Naive B cell (primary cell): ENCODE data around the gene SHMT2. TPM values are rescaled to one million over a fixed set of nuclear protein-coding genes. Genes with fewer than 3 reads are reported as not detected.
A peak's percentile ranks its signal among the peaks of the same experiment; 100 is the strongest.

Experiments
- ATAC-seq, 2 donors: fragments of 150-1000 bp; cut with Tn5 transposase; 2 replicates each; pipeline ENCODE4 v1.10.0; 2021; ENCODE audit warnings: low read depth in 2 of 2, mild to moderate bottlenecking in 2 of 2, moderate library complexity in 2 of 2
- DNase-seq: peaks from one replicate; pipeline ENCODE4 v3.0.0; 2022
- H3K27ac Mint-ChIP-seq, 6 donors: one replicate each; pipeline ENCODE4 v1.8.0; 2020 to 2022; ENCODE audit warnings: mild to moderate bottlenecking in 6 of 6, mixed read lengths in 6 of 6, moderate library complexity in 5 of 6, inconsistent platforms in 2 of 6
- H3K27me3 Mint-ChIP-seq, 3 donors: one replicate each; pipeline ENCODE4 v1.8.0; 2021 to 2022; ENCODE audit warnings: mixed read lengths in 3 of 3, mild to moderate bottlenecking in 1 of 3
- H3K36me3 Mint-ChIP-seq, 2 donors: one replicate each; pipeline ENCODE4 v1.8.0; 2020 to 2022; ENCODE audit warnings: mixed read lengths in 2 of 2, inconsistent platforms in 1 of 2, mild to moderate bottlenecking in 1 of 2
- H3K4me1 Mint-ChIP-seq, 3 donors: one replicate each; pipeline ENCODE4 v1.8.0; 2020 to 2022; ENCODE audit warnings: mixed read lengths in 3 of 3, inconsistent platforms in 1 of 3, mild to moderate bottlenecking in 1 of 3, moderate library complexity in 1 of 3
- H3K4me3 Mint-ChIP-seq, 8 donors: one replicate each; pipeline ENCODE4 v1.8.0; 2020 to 2022; ENCODE audit warnings: mild to moderate bottlenecking in 8 of 8, mixed read lengths in 8 of 8, moderate library complexity in 8 of 8, inconsistent platforms in 2 of 8
- H3K9me3 Mint-ChIP-seq, 7 donors: one replicate each; pipeline ENCODE4 v1.8.0; 2020 to 2022; ENCODE audit warnings: mixed read lengths in 7 of 7, mild to moderate bottlenecking in 5 of 7, inconsistent platforms in 2 of 7, moderate library complexity in 1 of 7
- polyA plus RNA-seq, 6 donors: library from polyadenylated mRNA; unstranded; fragments of 300-500 nt; fragmentation: Illumina TruSeq; gene quantifications; one replicate each; pipeline ENCODE4 v1.2.3, GENCODE V29; 2021; ENCODE audit warnings: low read depth in 6 of 6

The SHMT2 gene
- polyA plus RNA-seq, 6 donors from 2014 or later, result 160 to 183 (median 173) TPM

DNA sequence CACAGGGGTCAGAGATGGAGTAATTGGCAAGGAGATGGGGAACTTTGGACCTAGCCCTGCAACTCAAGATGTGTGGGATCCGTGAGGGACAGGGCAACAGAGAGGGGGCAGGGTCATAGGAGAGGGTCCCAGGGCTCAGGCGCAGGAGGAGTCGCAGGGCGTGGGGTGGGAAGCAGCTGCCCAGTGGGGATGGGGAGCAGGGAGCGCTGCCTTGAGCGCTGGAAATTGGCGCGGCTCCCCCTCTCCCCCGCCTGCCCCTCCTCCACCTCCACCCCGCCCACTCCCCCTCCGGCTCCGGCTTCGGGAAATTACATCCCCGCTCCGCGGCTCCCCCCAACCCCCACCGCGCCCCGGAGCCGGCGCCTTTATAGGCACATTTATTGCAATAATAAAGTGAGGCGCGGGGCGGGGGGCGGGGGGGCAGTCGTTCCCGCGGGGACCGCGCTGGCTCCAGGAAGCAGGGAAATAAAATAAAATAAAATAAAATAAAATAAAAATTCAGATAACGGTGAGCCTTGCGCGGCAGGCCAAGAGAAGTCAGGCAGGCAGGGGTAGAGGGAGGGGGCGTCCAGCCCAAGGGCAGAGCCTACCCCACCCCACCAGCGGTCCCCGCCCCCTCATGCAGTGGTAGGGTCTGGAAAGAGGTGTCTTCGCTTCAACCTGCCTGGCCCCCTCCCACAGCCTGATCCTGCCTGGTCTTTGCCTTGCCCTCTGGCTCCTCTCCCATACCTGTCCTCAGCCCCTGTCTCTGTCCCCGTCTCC lies 9.3 kb upstream of the SHMT2 start:
- Mint-ChIP-seq H3K27me3 (peaks cover 45 to 83% (median 77%) of the 10 kb centered on the region in 3 donors), H3K4me1 (peaks cover 66 to 88% (median 71%) of the 10 kb centered on the region in 3 donors), H3K9me3 (peaks cover 0 to under 1% (median 0%) of the 10 kb centered on the region in 7 donors), H3K36me3 (peaks cover 0 to 17% of the 10 kb centered on the region in 2 donors), H3K27ac (peak overlapping the region in 1 of 6 donors; percentile 19), H3K4me3 (peak overlapping the region in 6 of 8 donors; percentile 25 to 69 (median 40))
- ATAC-seq, result no peak
- DNase-seq, result no peak

DNA sequence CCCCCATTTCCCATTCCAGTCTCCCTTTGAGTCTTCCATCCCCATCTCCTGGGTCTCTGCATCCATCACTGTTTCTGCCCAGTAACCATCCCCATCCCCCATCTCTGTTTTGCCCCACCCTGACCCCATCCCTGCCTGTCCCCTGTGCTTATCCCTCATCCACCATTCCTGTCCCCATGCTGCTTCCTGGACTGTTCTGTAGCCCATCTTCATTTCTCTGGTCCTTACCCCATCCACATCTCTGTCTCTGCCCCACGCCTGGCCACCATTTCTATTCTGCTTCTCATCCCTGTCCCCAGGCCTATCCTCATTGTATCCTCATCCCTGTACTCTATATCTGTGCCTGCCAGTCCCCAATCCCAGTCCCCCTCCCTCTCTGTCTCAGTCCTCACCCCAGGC lies 8.7 kb upstream of the SHMT2 start:
- H3K4me3 Mint-ChIP-seq, result peak overlapping the region in 5 of 8 donors; percentile 7 to 74 (median 26)
- peak overlapping the region in 1 of 6 donors; percentile 32 for H3K27ac Mint-ChIP-seq
- peaks cover 64 to 88% (median 70%) of the 10 kb centered on the region in 3 donors for H3K4me1 Mint-ChIP-seq
- DNase-seq, result no peak
- H3K36me3 Mint-ChIP-seq, result peaks cover 0 to 17% of the 10 kb centered on the region in 2 donors
- ATAC-seq, result no peak
- peaks cover 0 to 5% (median 0%) of the 10 kb centered on the region in 7 donors for H3K9me3 Mint-ChIP-seq
- H3K27me3 Mint-ChIP-seq, result peaks cover 45 to 83% (median 81%) of the 10 kb centered on the region in 3 donors

DNA sequence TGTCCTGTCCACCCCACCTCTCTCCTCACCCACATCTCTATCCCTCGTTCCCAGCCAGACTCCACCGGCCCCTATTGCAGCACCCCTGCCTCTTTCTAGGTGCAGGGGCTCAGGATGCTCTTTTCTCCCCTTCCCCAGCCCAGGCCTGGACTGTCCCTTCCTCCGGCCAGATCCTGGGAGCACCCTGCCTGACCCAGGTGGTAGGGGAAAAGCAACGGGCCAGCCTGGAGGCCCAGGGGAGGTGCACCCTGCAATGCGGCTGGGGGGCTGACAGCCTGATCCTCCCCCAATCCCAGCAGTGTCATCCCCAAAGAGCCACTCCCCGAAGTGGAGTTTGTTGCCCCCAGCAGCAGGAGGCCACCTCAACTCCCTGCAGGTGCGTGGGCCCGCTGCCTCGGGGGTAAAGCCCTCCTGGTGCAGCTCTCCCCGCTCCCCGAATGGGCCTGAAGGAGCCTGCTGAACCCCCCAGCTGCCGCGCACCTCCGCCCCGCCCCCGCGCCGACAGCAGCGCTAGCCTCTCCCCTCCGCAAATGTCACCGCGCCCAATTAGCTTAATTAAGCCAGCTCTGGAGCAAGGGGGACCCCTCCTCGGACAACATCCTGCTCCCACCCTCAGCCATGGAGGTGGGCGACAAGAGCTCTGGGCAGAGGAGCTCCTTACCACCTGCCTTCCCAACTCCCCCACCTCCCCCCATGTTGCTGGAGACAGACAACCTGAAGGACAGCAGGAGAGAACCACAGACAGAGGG lies 8.2 kb upstream of the SHMT2 start:
- Mint-ChIP-seq H3K36me3 (peaks cover 0 to 17% of the 10 kb centered on the region in 2 donors), H3K9me3 (peaks cover 0 to 5% (median 0%) of the 10 kb centered on the region in 7 donors), H3K27me3 (peaks cover 44 to 84% (median 84%) of the 10 kb centered on the region in 3 donors), H3K4me1 (peaks cover 67 to 90% (median 72%) of the 10 kb centered on the region in 3 donors), H3K27ac (peak overlapping the region in 3 of 6 donors; percentile 6 to 31 (median 26)), H3K4me3 (peak overlapping the region in 4 of 8 donors; percentile 4 to 78 (median 24))
- DNase-seq, result no peak
- no peak for ATAC-seq

DNA sequence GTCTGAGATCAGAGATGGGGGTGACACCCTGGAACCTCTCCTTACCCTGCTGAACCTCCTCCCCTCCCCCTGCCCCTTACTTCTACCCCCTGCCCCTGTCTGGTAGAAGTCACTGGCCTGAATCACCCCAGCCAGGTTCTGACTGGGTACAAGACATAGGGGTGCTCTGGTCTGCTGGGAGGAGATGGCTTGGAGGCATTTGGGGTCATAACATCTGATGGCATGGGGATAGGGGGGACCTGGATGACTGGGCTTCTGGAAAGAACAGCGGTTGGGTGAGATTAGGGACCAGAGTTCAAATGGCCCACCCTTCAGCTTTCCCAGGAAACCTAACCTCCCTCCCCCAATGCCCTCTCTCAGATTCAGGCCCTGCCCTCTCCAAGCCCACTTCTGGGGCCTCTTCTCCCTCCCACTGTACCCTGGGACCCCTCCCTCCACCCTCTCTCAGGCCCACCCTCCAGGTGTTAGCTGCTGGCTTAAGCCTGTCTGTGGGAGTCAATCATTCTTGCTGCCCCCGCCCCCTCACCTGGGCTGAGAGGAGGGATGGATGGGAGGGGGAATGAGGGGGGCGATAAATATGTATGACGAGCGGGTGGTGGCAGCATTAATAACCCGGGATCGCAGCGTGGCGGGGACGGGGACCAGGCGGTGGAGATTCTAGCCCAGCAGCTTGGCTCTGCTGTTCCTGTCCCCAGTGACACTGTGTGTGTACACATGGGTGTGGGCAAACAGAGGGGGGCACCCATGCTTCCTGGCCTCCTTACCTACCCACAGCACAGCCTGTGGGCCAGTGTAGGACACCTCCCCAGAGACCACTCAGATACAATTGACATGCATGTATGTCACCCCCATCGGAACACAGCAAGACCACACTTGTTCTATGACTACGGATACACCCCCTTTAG lies 7.0 kb upstream of the SHMT2 start:
- no peak for ATAC-seq
- H3K36me3 Mint-ChIP-seq, result peaks cover 0 to 17% of the 10 kb centered on the region in 2 donors
- H3K9me3 Mint-ChIP-seq, result peaks cover 0 to 5% (median 0%) of the 10 kb centered on the region in 7 donors
- H3K27me3 Mint-ChIP-seq, result peaks cover 45 to 85% (median 80%) of the 10 kb centered on the region in 3 donors
- H3K4me1 Mint-ChIP-seq, result peaks cover 72 to 94% (median 78%) of the 10 kb centered on the region in 3 donors
- peak overlapping the region in 2 of 6 donors; percentile 20 to 25 for H3K27ac Mint-ChIP-seq
- no peak for DNase-seq
- H3K4me3 Mint-ChIP-seq, result peak overlapping the region in 3 of 8 donors; percentile 28 to 76 (median 40)

DNA sequence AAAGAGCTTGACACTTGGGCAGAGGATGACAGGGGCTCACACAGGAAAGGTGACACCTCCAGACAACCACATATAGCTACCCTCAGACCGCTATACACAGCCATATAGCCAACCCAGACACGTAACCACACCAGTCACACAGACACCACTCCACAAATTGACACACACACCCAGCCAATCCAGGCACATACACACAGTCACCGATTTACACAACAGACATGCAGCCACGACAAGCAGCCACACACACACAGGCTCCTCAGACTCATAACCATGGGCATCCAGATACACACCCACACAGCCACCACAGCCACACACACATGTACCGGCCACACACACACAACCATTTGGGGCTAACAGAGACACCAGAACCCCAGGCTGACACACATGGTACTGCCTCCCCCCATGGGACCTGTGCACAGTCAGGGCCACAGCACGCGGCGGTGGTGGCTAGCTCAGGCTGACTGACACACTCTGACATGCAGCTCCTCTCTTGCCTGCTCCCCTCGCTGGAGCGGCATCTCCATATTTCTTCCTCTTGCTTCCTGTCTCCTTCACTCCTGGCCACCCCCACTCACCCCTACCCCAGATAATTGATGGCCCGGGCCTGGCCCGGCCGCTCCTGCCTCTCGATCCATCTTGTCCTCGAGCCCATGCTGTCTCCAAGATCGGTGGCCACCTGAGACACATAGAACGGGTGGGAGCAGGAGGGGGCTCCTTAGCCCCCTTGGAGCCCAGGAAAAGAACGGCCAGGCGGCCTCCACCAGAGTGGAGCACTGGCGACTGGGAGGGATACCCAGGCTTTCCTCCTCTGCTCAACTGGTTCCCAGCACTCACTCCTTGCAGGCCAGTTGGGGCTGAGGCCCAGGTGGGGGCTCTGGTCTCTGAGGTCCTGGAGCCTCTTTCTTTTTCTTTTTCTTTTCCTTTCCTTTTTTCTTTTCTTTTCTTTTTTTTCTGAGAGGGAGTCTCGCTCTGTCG lies 6.0 kb upstream of the SHMT2 start:
- Mint-ChIP-seq H3K4me1 (peaks cover 66 to 89% (median 75%) of the 10 kb centered on the region in 3 donors), H3K9me3 (peaks cover 0 to 5% (median 0%) of the 10 kb centered on the region in 7 donors), H3K27ac (peak overlapping the region in 4 of 6 donors; percentile 29 to 79 (median 66)), H3K4me3 (peak overlapping the region in 5 of 8 donors; percentile 4 to 80 (median 61)), H3K27me3 (peaks cover 46 to 78% (median 70%) of the 10 kb centered on the region in 3 donors), H3K36me3 (peaks cover 0 to 17% of the 10 kb centered on the region in 2 donors)
- ATAC-seq, result no peak
- no peak for DNase-seq

DNA sequence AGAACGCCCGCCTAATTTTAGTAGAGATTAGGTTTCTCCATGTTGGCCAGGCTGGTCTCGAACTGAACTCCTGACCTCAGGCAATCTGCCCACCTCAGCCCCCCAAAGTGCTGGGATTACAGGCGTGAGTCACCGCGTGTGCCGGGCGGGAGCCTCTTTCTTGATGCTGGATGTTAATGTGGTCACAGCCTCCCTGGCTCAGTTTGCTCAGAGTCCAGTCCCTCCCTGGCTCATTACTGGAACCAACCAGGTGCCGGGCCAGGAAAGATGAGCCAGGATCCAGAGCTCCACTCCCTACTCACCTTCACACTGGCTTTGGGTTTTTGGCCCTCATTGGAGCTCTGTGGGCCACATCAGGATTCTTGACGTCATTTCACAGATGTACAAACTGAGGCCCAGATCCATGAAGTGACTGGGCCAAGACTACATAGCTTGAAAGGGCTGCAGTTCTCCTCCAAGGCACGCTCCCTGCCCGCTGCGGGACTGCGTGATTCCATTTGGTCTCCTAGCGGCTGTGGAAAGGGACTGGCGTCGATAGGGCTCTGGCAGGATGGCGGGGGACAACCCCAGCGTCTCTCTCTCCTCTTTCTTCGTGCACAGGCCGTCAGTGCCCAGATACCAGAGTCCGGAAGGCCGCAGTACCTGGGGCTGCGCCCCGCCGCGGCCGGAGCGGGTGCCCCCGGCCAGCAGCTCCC lies 5.1 kb upstream of the SHMT2 start:
- H3K27me3 Mint-ChIP-seq, result peaks cover 41 to 68% (median 61%) of the 10 kb centered on the region in 3 donors
- H3K4me3 Mint-ChIP-seq, result peak overlapping the region; percentile 19 to 77 (median 54)
- H3K27ac Mint-ChIP-seq, result peak overlapping the region in 4 of 6 donors; percentile 23 to 72 (median 30)

DNA sequence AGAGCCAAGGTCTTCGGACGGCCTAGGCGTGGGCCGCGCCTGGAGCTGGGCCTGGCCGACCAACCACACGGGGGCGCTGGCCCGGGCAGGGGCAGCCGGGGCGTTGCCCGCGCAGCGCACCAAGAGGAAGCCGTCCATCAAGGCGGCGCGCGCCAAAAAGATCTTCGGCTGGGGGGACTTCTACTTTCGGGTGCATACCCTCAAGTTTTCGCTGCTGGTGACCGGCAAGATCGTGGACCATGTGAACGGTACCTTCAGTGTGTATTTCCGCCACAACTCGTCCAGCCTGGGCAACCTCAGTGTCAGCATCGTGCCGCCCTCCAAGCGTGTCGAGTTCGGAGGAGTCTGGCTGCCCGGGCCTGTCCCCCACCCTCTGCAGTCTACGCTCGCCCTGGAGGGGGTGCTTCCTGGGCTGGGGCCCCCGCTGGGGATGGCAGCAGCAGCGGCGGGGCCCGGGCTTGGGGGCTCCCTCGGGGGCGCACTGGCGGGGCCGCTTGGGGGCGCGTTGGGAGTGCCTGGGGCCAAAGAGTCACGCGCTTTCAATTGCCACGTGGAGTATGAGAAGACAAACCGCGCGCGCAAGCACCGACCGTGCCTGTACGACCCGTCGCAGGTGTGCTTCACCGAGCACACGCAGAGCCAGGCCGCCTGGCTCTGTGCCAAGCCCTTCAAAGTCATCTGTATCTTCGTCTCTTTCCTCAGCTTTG lies 4.4 kb upstream of the SHMT2 start:
- peak; percentile 73 for DNase-seq
- peaks cover 66 to 89% (median 78%) of the 10 kb centered on the region in 3 donors for H3K4me1 Mint-ChIP-seq

More for the DNA sequence above, 5.1 kb upstream of the SHMT2 start:
- DNase-seq (no peak), ATAC-seq (no peak)
- Mint-ChIP-seq H3K36me3 (peaks cover 0 to 17% of the 10 kb centered on the region in 2 donors), H3K9me3 (peaks cover 0 to 5% (median 0%) of the 10 kb centered on the region in 7 donors), H3K4me1 (peaks cover 64 to 87% (median 75%) of the 10 kb centered on the region in 3 donors)

DNA sequence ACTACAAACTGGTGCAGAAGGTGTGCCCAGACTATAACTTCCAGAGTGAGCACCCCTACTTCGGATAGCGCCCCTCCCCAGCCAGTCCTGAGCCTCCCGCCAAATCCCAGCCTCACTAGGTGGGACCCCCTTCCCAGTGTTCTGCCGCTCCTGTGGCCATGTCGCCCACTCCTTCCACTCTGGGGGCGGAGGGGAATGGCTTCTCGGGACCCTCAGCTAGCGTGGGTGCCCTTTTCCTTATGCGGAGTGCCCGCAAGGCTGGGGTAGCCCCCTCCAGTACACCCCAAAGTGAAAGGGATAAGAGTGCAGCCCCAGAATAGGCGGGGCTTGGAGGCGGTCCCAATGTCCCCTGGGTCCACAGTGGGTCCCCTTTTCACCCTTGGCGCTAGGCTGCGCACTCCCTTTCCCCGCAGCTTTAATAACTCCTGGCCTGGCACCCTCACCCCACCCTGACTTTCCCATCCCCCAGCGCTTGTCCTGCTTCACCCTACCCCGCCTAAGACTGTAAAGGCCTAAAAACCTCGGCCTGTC lies 3.8 kb upstream of the SHMT2 start:
- H3K27me3 Mint-ChIP-seq, result peaks cover 32 to 55% (median 49%) of the 10 kb centered on the region in 3 donors
- peaks cover 0 to 21% of the 10 kb centered on the region in 2 donors for H3K36me3 Mint-ChIP-seq
- H3K27ac Mint-ChIP-seq, result peak overlapping the region in 5 of 6 donors; percentile 23 to 95 (median 90)
- H3K9me3 Mint-ChIP-seq, result peaks cover 0 to 5% (median 0%) of the 10 kb centered on the region in 7 donors
- DNase-seq (no peak), ATAC-seq (no peak)
- H3K4me3 Mint-ChIP-seq, result peak overlapping the region in 7 of 8 donors; percentile 24 to 88 (median 72)
- H3K4me1 Mint-ChIP-seq, result peaks cover 68 to 91% (median 81%) of the 10 kb centered on the region in 3 donors

More for the DNA sequence above, 4.4 kb upstream of the SHMT2 start:
- Mint-ChIP-seq H3K9me3 (peaks cover 0 to 5% (median 0%) of the 10 kb centered on the region in 7 donors), H3K27ac (peak overlapping the region in 5 of 6 donors; percentile 23 to 95 (median 90)), H3K36me3 (peaks cover 0 to 19% of the 10 kb centered on the region in 2 donors), H3K4me3 (peak overlapping the region in 7 of 8 donors; percentile 44 to 88 (median 72)), H3K27me3 (peaks cover 35 to 61% (median 54%) of the 10 kb centered on the region in 3 donors)
- ATAC-seq, result peak; percentile 64 to 74

DNA sequence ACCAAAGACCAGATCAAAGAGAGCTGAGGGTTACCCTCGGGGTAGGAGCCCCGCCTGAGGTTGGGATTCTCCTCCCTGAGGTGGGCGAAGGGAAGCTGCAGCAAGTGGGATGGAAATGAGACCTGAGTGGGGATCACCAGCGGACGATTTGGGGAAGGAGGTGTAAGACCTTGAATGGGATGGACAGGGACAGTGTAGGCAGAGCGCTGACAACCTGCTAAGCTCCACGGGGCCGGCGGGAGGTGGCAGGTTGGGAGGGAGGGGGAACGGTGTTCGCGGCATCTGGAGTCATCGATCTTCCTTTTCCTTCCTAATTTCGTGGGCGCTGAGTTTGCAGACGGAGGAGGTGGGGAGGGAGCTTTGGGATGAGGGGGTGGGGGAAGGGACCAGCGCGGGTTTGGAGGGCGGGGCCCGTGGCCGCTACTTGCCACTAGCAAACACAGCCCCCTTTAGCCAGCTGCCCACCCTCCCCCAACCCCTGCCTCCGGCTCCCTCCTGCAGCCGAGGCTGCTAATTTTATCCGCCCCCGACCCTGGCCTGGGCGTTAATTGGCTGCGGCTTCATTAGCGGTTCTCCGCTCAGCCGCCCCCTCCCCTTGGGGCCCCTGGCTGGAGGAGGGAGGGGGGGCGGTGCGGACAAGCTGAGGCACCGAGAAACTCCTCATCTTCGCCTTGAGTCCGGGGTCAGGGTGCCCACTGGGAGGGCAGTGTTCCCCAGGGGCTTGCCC lies 2.8 kb upstream of the SHMT2 start:
- Mint-ChIP-seq H3K36me3 (peaks cover 0 to 11% of the 10 kb centered on the region in 2 donors), H3K9me3 (peaks cover 0 to 5% (median 0%) of the 10 kb centered on the region in 7 donors), H3K27me3 (peaks cover 25 to 45% (median 39%) of the 10 kb centered on the region in 3 donors), H3K27ac (peak overlapping the region in 4 of 6 donors; percentile 16 to 90 (median 78)), H3K4me1 (peaks cover 62 to 91% (median 81%) of the 10 kb centered on the region in 3 donors), H3K4me3 (peak overlapping the region; percentile 66 to 88 (median 76))
- ATAC-seq (no peak), DNase-seq (no peak)
